ENCODE results near the gene IBA57. TPM values are rescaled to one million over a fixed set of nuclear protein-coding genes. Genes with fewer than 3 reads are reported as not detected.
"Not testable (repeated sequence)": the region's sequence is repeated elsewhere in the genome, so short reads cannot be mapped to it uniquely, and the experiment has no call there.

The IBA57 gene
- total RNA-seq, 2 donors from 2014 or later = 6.8 to 7.7 TPM

DNA sequence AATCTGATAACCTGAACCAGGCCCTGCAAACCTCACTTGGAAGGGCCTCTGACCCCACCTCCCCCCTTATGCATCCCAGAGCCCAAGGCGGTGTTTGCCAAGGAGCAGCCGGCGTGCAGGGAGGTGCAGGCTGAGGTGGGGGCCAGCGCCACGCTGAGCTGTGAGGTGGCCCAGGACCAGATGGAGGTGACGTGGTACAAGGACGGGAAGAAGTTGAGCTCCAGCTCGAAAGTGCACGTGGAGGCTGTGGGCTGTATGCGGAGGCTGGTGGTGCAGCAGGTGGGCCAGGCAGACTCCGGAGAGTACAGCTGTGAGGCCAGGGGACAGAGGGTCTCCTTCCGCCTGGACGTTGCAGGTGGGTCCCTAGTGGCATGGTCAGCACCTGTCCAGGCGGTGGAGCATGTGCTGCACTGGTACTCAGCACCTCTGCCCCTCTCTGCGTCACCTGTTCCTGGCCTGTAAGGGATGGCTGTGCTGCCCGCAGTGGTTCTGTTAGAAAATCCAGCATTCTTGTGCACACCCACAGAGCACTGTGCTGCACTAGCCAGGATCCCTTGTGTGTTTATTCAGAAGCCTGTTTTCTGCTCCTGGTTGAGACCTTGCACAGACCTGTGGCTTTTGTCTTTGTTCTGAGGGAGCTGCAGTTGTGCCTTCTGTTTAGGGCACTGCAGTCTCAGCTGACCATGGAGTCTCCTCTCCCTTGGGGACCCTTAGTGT lies 53.8 kb downstream of the IBA57 start:
- Histone ChIP-seq H3K27ac (ENCODE audit: low read depth, low read length) (no peak overlapping the region), H3K36me3 (ENCODE audit: control insufficient read depth, insufficient read depth, low read length) (peaks cover 43% of the 10 kb centered on the region), H3K9me3 (ENCODE audit: control insufficient read depth, low read length) (peaks cover 2% of the 10 kb centered on the region), H3K9ac (ENCODE audit: extremely low read depth, low read length, poor library complexity, severe bottlenecking) (no peak overlapping the region), H3K4me3 (ENCODE audit: low read length) (no peak overlapping the region), H3K27me3 (ENCODE audit: control insufficient read depth, insufficient read depth, low read length, poor library complexity, severe bottlenecking) (no peaks in the 10 kb centered on the region), H3K4me1 (ENCODE audit: control insufficient read depth, insufficient read depth, low read length) (peaks cover 5% of the 10 kb centered on the region)
- Mint-ChIP-seq H3K27me3 (ENCODE audit: insufficient read depth) (no peaks in the 10 kb centered on the region), H3K4me1 (peaks cover 7% of the 10 kb centered on the region), H3K9me3 (peaks cover 4% of the 10 kb centered on the region), H3K4me3 (no peak overlapping the region), H3K27ac (no peak overlapping the region), H3K36me3 (ENCODE audit: low read depth) (peaks cover 73% of the 10 kb centered on the region)
- DNase-seq = no peak
- 95% methylated on average over 15 to 16 of the region's 16 CpGs for WGBS, 2 experiments (ENCODE audit: insufficient coverage in 1 of 2, insufficient read length in 1 of 2)
- TF ChIP-seq, protein P1, sequence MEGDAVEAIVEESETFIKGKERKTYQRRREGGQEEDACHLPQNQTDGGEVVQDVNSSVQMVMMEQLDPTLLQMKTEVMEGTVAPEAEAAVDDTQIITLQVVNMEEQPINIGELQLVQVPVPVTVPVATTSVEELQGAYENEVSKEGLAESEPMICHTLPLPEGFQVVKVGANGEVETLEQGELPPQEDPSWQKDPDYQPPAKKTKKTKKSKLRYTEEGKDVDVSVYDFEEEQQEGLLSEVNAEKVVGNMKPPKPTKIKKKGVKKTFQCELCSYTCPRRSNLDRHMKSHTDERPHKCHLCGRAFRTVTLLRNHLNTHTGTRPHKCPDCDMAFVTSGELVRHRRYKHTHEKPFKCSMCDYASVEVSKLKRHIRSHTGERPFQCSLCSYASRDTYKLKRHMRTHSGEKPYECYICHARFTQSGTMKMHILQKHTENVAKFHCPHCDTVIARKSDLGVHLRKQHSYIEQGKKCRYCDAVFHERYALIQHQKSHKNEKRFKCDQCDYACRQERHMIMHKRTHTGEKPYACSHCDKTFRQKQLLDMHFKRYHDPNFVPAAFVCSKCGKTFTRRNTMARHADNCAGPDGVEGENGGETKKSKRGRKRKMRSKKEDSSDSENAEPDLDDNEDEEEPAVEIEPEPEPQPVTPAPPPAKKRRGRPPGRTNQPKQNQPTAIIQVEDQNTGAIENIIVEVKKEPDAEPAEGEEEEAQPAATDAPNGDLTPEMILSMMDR (conservative IDR thresholded peaks at IDR 0.05) = no peak

DNA sequence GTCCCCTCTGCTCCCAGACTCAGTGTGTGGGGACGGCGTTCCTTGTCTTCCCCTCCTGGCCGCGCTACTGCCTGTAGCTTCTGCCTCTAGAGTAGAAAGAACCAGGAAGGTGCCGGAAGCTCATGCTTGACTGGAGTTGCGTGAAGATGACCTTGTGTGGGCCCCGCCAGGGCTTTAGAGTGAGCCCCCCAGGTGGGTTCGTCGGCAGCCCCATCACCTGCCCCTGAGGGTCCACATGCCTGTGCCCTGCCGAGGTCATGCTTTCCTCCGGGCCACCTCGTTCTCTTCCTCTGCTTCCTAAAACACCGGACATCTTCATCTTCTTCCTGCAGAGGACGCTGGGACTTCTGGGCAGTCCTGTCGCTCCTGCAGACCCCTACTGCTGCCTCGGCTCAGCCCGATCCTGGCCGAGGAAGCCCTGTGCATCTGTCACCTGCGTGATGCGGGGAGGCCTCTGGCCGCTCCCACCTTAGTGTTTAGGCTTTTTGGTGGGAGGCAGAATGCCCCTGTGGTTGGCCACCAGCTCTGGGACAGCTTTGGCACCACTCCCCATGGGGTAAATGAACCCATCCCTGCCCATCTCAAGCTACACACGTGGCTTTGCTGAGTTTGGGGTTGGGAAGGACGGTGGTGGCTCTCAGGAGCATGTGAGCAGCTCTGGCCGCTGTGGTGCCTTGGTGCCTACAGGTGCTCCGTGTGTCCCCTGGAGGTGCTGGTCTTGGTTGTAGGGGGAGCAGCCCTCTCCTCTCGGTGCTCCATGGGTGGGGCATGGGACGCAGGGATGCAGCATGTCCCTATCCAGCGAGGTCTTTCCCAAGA lies 54.6 kb downstream of the IBA57 start:
- peaks cover 9% of the 10 kb centered on the region for H3K9me3 ChIP-seq (ENCODE audit: control insufficient read depth, low read length)
- no peak overlapping the region for H3K4me3 Mint-ChIP-seq
- no peaks in the 10 kb centered on the region for H3K27me3 ChIP-seq (ENCODE audit: control insufficient read depth, insufficient read depth, low read length, poor library complexity, severe bottlenecking)
- no peak for DNase-seq
- H3K36me3 Mint-ChIP-seq (ENCODE audit: low read depth) = peaks cover 81% of the 10 kb centered on the region
- H3K4me1 Mint-ChIP-seq = peaks cover 7% of the 10 kb centered on the region
- H3K27ac Mint-ChIP-seq = no peak overlapping the region
- peaks cover 5% of the 10 kb centered on the region for H3K4me1 ChIP-seq (ENCODE audit: control insufficient read depth, insufficient read depth, low read length)
- WGBS, 2 experiments (ENCODE audit: insufficient coverage in 1 of 2, insufficient read length in 1 of 2) = 93 to 94% methylated on average over 17 to 28 of the region's 28 CpGs
- H3K36me3 ChIP-seq (ENCODE audit: control insufficient read depth, insufficient read depth, low read length) = peaks cover 50% of the 10 kb centered on the region
- no peak overlapping the region for H3K9ac ChIP-seq (ENCODE audit: extremely low read depth, low read length, poor library complexity, severe bottlenecking)
- H3K27ac ChIP-seq (ENCODE audit: low read depth, low read length) = no peak overlapping the region
- TF ChIP-seq, protein P1 (conservative IDR thresholded peaks at IDR 0.05) = no peak
- no peaks in the 10 kb centered on the region for H3K27me3 Mint-ChIP-seq (ENCODE audit: insufficient read depth)
- H3K4me3 ChIP-seq (ENCODE audit: low read length) = no peak overlapping the region
- peaks cover 4% of the 10 kb centered on the region for H3K9me3 Mint-ChIP-seq

DNA sequence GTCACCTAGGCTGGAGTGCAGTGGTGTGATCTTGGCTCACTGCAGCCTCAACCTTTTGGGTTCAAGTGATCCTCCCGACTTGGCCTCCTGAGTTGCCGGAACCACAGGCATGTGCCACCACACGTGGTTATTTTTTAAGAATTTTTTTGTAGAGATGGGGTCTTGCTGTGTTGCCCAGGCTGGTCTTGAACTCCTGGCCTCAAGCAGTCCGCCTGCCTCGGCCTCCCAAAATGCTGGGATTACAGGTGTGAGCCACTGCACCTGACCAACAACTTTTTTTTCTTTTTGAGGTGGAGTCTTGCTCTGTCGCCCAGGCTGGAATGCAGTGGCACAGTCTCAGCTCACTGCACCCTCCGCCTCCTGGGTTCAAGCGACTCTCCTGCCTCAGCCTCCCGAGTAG lies 55.5 kb downstream of the IBA57 start:
- DNase-seq; H3K27ac ChIP-seq (ENCODE audit: low read depth, low read length); H3K9ac ChIP-seq (ENCODE audit: extremely low read depth, low read length, poor library complexity, severe bottlenecking); H3K27me3 ChIP-seq (ENCODE audit: control insufficient read depth, insufficient read depth, low read length, poor library complexity, severe bottlenecking); H3K9me3 Mint-ChIP-seq; H3K4me3 Mint-ChIP-seq; H3K4me3 ChIP-seq (ENCODE audit: low read length); H3K4me1 Mint-ChIP-seq; H3K4me1 ChIP-seq (ENCODE audit: control insufficient read depth, insufficient read depth, low read length); H3K27ac Mint-ChIP-seq; H3K27me3 Mint-ChIP-seq (ENCODE audit: insufficient read depth): not testable (repeated sequence)
- WGBS, 2 experiments (ENCODE audit: insufficient coverage in 1 of 2, insufficient read length in 1 of 2) = 94 to 96% methylated on average over 8 to 9 of the region's 9 CpGs
- peaks cover 59% of the 10 kb centered on the region for H3K36me3 ChIP-seq (ENCODE audit: control insufficient read depth, insufficient read depth, low read length)
- peaks cover 88% of the 10 kb centered on the region for H3K36me3 Mint-ChIP-seq (ENCODE audit: low read depth)
- H3K9me3 ChIP-seq (ENCODE audit: control insufficient read depth, low read length) = peaks cover 10% of the 10 kb centered on the region
